Endodermal cell (in vitro differentiated cells): ENCODE results near the gene TRMT44. TPM values are rescaled to one million over a fixed set of nuclear protein-coding genes. Genes with fewer than 3 reads are reported as not detected.

ENCODE experiments used
- DNase-seq: peaks from one replicate; pipeline ENCODE4 v3.0.0-alpha.2; 2017
- H3K27ac ChIP-seq: 2 replicates; pipeline ENCODE4 v1.5.1; 2013; ENCODE audit warnings: mild to moderate bottlenecking, low read depth, low read length, moderate library complexity
- H3K27me3 ChIP-seq: 2 replicates; pipeline ENCODE4 v1.6.1; 2013; ENCODE audit warnings: mild to moderate bottlenecking, low read length, moderate library complexity; ENCODE audit not compliant: insufficient read depth, control insufficient read depth, poor library complexity, severe bottlenecking
- H3K36me3 ChIP-seq: 2 replicates; pipeline ENCODE4 v1.7.0; 2013; ENCODE audit warnings: mild to moderate bottlenecking, low read length, moderate library complexity; ENCODE audit not compliant: control insufficient read depth, insufficient read depth
- H3K4me1 ChIP-seq: one replicate; pipeline ENCODE4 v1.7.0; 2013; ENCODE audit warnings: low read length; ENCODE audit not compliant: control insufficient read depth, insufficient read depth
- H3K4me3 ChIP-seq: 2 replicates; pipeline ENCODE4 v1.5.1; 2013; ENCODE audit warnings: mild to moderate bottlenecking, low read length, moderate library complexity
- H3K9ac ChIP-seq: 2 replicates; pipeline ENCODE4 v1.6.1; 2013; ENCODE audit warnings: mild to moderate bottlenecking, low read length, moderate library complexity; ENCODE audit not compliant: poor library complexity, severe bottlenecking; ENCODE audit errors: extremely low read depth
- H3K9me3 ChIP-seq: 2 replicates; pipeline ENCODE4 v1.6.1; 2013; ENCODE audit warnings: mild to moderate bottlenecking, low read length, moderate library complexity; ENCODE audit not compliant: control insufficient read depth
- H3K27ac Mint-ChIP-seq: 2 replicates; pipeline ENCODE4 v1.8.0; 2020; ENCODE audit warnings: mixed read lengths
- H3K27me3 Mint-ChIP-seq: 2 replicates; pipeline ENCODE4 v1.8.0; 2021; ENCODE audit warnings: mild to moderate bottlenecking, mixed read lengths; ENCODE audit not compliant: insufficient read depth
- H3K36me3 Mint-ChIP-seq: 2 replicates; pipeline ENCODE4 v1.8.0; 2020; ENCODE audit warnings: low read depth, mixed read lengths
- H3K4me1 Mint-ChIP-seq: 2 replicates; pipeline ENCODE4 v1.8.0; 2020; ENCODE audit warnings: mixed read lengths
- H3K4me3 Mint-ChIP-seq: 2 replicates; pipeline ENCODE4 v1.8.0; 2020; ENCODE audit warnings: mild to moderate bottlenecking, moderate library complexity, mixed read lengths
- H3K9me3 Mint-ChIP-seq: 2 replicates; pipeline ENCODE4 v1.8.0; 2020; ENCODE audit warnings: mild to moderate bottlenecking, mixed read lengths
- CTCF ChIP-seq: fragments of 200-600 bp; sonication (generic); conservative IDR thresholded peaks from 2 replicates; pipeline ENCODE4 v1.5.0; 2021; ENCODE audit warnings: antibody characterized with exemption, mild to moderate bottlenecking
- WGBS, 2 experiments: methylation state at CpG; one replicate each; pipeline versions ENCODE4 v1.1.5 to v1.1.7; 2013; ENCODE audit warnings: missing lambda C conversion rate in 2 of 2, mixed read lengths in 1 of 2; ENCODE audit not compliant: insufficient coverage in 1 of 2, insufficient read length in 1 of 2; 5-methylcytosine and 5-hydroxymethylcytosine counted together
- total RNA-seq, 2 donors: library from RNA; stranded (reverse); fragmentation: NEBNext Ultra II Directional in 1 of 2; extraction: Animal tissue kit (Norgen Biotek cat#: 25700) in 1 of 2; gene quantifications; 2 replicates in 1 of 2; 3 replicates in 1 of 2; pipeline ENCODE4 v1.2.1, GENCODE V29; 2021

Gene TRMT44
- total RNA-seq, 2 donors from 2014 or later: 45.9 to 114 TPM

DNA sequence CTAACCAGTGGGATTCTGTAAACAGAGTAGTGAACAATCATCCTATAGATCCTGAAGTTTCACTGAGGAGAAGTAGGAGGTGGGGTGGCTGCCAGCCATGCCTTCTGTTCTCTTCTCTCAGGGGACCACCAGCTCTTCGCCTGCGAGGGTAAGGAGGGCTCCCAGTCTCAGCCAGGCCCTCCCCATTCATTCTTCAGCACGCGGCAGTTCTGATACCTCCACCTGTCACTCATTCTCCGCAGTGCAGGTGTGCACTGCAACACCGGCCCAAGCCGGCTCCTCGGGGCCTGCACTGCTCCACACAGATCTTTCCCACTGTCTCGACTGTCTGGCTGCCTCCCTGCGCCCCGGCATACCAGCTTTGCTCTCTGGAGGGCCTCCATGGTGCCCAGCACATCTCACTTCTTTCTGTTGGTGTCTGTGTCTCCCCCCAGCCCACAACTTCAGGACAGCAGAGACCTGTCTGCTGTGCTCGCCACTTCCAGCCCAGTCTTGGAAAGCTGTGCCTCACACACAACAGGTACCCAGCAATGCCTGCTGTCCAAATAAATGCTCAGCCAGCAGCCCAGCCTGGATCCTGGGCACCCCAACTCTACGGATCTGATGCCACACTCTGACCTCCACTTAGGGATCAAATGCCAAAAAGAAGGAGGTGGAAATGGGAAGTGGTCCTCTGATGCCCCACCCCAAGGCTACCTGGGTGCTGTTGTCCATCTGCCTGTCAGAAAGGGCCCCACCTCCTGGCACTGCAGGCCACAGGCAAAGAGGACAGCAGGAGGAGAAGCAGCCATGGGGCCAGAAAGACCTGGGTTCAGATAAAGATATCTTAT, 29.0 kb upstream of the TRMT44 start:
- TF ChIP-seq CTCF: no peak
- H3K27ac ChIP-seq: peak overlapping the region; percentile 66
- peaks cover 4% of the 10 kb centered on the region for H3K9me3 Mint-ChIP-seq

DNA sequence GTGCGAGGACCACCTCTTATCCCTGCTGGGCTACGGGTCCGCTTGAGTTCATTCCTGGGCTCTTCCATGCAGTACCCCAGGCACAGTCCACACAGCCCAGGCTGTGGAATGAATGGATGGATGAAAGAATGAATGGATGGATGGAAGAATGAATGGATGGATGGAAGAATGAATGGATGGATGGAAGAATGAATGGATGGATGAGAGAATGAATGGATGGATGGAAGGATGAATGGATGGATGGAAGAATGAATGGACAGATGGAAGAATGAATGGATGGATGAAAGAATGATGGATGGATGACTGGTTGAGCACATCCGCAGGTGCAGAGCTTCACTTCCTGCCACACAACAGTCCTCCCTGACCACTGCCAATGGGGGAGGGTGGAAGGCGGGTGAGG, 28.3 kb upstream of the TRMT44 start:
- Histone ChIP-seq H3K27me3 (no peaks in the 10 kb centered on the region), H3K4me1 (no peaks in the 10 kb centered on the region), H3K9ac (no peak overlapping the region), H3K36me3 (peaks cover 98% of the 10 kb centered on the region), H3K4me3 (no peak overlapping the region), H3K27ac (no peak overlapping the region), H3K9me3 (no peaks in the 10 kb centered on the region)
- no peaks in the 10 kb centered on the region for H3K4me1 Mint-ChIP-seq
- 91 to 100% methylated on average over 3 to 5 of the region's 5 CpGs for WGBS, 2 experiments
- peaks cover 62% of the 10 kb centered on the region for H3K36me3 Mint-ChIP-seq
- DNase-seq: no peak
- no peak for TF ChIP-seq CTCF
- no peaks in the 10 kb centered on the region for H3K27me3 Mint-ChIP-seq
- H3K9me3 Mint-ChIP-seq: no peaks in the 10 kb centered on the region
- no peak overlapping the region for H3K27ac Mint-ChIP-seq
- no peak overlapping the region for H3K4me3 Mint-ChIP-seq

More for the DNA sequence above, 29.0 kb upstream of the TRMT44 start:
- peaks cover 67% of the 10 kb centered on the region for H3K36me3 Mint-ChIP-seq
- H3K4me3 Mint-ChIP-seq: no peak overlapping the region
- DNase-seq: no peak
- Histone ChIP-seq H3K9ac (no peak overlapping the region), H3K9me3 (no peaks in the 10 kb centered on the region), H3K4me1 (no peaks in the 10 kb centered on the region), H3K36me3 (peaks cover 94% of the 10 kb centered on the region), H3K4me3 (no peak overlapping the region), H3K27me3 (no peaks in the 10 kb centered on the region)
- H3K4me1 Mint-ChIP-seq: no peaks in the 10 kb centered on the region
- WGBS, 2 experiments: 90 to 96% methylated on average over 11 to 13 of the region's 13 CpGs
- no peaks in the 10 kb centered on the region for H3K27me3 Mint-ChIP-seq
- H3K27ac Mint-ChIP-seq: peak overlapping the region; percentile 52

DNA sequence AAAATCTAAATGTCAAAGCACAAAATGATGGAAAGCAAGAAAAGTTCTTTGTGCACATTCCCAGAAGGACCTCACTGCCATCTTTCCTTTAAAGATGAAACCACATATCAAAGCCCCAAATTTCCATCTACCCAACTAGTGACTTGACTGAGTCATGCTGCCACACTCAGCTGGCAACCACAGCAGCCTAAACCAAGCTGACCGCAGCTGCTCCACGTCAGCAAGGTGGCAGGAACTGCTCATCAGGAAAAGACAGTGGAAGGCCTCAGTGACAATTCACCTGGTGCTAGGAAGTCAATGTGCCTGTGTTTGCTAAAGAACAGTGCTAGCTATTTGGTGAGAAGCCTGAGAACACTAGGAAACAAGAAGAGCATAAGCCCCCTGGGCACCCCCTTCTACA, 26.2 kb upstream of the TRMT44 start:
- Histone ChIP-seq H3K9ac (no peak overlapping the region), H3K27me3 (no peaks in the 10 kb centered on the region), H3K9me3 (no peaks in the 10 kb centered on the region), H3K4me3 (no peak overlapping the region), H3K27ac (no peak overlapping the region), H3K36me3 (peaks cover 84% of the 10 kb centered on the region), H3K4me1 (no peaks in the 10 kb centered on the region)
- no peak for DNase-seq
- Mint-ChIP-seq H3K27ac (no peak overlapping the region), H3K27me3 (no peaks in the 10 kb centered on the region), H3K9me3 (no peaks in the 10 kb centered on the region), H3K4me1 (peaks cover under 1% of the 10 kb centered on the region), H3K36me3 (peaks cover 45% of the 10 kb centered on the region), H3K4me3 (no peak overlapping the region)
- 94 to 100% methylated on average over 2 of the region's 2 CpGs for WGBS, 2 experiments
- no peak for TF ChIP-seq CTCF
